ENCODE data around the gene TAF11L2. TPM values are rescaled to one million over a fixed set of nuclear protein-coding genes. Genes with fewer than 3 reads are reported as not detected.
"Not testable (repeated sequence)": the region's sequence is repeated elsewhere in the genome, so short reads cannot be mapped to it uniquely, and the experiment has no call there.

TAF11L2 gene
- total and polyA plus RNA-seq, 8 donors = not detected

DNA sequence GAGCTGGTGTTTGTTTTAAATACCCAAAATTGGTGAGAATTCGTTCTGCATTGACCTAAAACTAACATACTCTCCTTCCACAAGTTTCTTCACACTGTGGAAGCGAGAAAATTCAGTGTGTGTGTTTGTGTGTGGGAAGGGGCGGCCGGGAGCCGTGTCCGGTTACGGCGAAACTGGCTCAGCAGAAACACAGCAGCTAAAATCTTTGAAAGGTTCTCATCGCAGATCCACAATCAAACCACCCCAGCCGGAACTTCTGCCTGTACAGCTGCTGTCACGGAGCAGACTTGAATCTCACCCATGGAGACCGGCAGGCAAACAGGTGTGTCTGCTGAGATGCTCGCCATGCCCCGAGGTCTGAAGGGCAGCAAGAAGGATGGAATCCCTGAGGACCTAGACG lies 30.3 kb downstream of the TAF11L2 start, which contains the start of gene TAF11L6:
Gene TAF11L6 (plus strand): TSS at position 301 of the 400 bp plus-strand sequence.
- DNase-seq; H3K36me3 ChIP-seq; H3K4me1 ChIP-seq; H3K27me3 ChIP-seq; intact Hi-C loops (cut with DNase I; ENCODE audit: low total_unique reads); H3K9me3 ChIP-seq; H3K27ac ChIP-seq; H3K4me3 ChIP-seq: not testable (repeated sequence)
- WGBS, 5 donors = no CpG with 5 or more reads among the region's 15 CpGs

Small RNA genes within 50 kb of the gene (small RNA-seq; reads per million reads assigned to genes)
- 0 reads per million in 4 donors for gene AC106774.3

Other genes with a start within 250 kb of the TAF11L2 start
- not detected for gene TAF11L3, start 20.1 kb downstream of the TAF11L2 start, total RNA-seq
- gene TAF11L3, start 20.1 kb downstream of the TAF11L2 start, polyA plus RNA-seq = not detected
- not detected for gene TAF11L4, start 23.6 kb downstream of the TAF11L2 start, total RNA-seq
- gene TAF11L4, start 23.6 kb downstream of the TAF11L2 start, polyA plus RNA-seq = not detected
- gene TAF11L5, start 27.0 kb downstream of the TAF11L2 start, total RNA-seq = not detected
- not detected for gene TAF11L5, start 27.0 kb downstream of the TAF11L2 start, polyA plus RNA-seq
- gene TAF11L6, start 30.4 kb downstream of the TAF11L2 start, total RNA-seq = not detected
- not detected for gene TAF11L6, start 30.4 kb downstream of the TAF11L2 start, polyA plus RNA-seq
- not detected for gene TAF11L7, start 87.5 kb downstream of the TAF11L2 start, total RNA-seq
- gene TAF11L7, start 87.5 kb downstream of the TAF11L2 start, polyA plus RNA-seq = not detected
- not detected for gene TAF11L8, start 92.7 kb downstream of the TAF11L2 start, total RNA-seq
- gene TAF11L8, start 92.7 kb downstream of the TAF11L2 start, polyA plus RNA-seq = not detected
- gene TAF11L9, start 96.2 kb downstream of the TAF11L2 start, total RNA-seq = not detected
- gene TAF11L9, start 96.2 kb downstream of the TAF11L2 start, polyA plus RNA-seq = not detected
- gene TAF11L10, start 99.6 kb downstream of the TAF11L2 start, total RNA-seq = not detected
- gene TAF11L10, start 99.6 kb downstream of the TAF11L2 start, polyA plus RNA-seq = not detected
- gene TAF11L11, start 106.0 kb downstream of the TAF11L2 start, total RNA-seq = not detected
- not detected for gene TAF11L11, start 106.0 kb downstream of the TAF11L2 start, polyA plus RNA-seq
- not detected for gene TAF11L12, start 112.2 kb downstream of the TAF11L2 start, total RNA-seq
- gene TAF11L12, start 112.2 kb downstream of the TAF11L2 start, polyA plus RNA-seq = not detected
- not detected for gene TAF11L13, start 133.9 kb downstream of the TAF11L2 start, total RNA-seq
- not detected for gene TAF11L13, start 133.9 kb downstream of the TAF11L2 start, polyA plus RNA-seq
- not detected for gene TAF11L14, start 136.2 kb downstream of the TAF11L2 start, total RNA-seq
- gene TAF11L14, start 136.2 kb downstream of the TAF11L2 start, polyA plus RNA-seq = not detected

All from stomach (tissue), 9 donors.